Measurements from ENCODE around the gene PCNA.

DNA sequence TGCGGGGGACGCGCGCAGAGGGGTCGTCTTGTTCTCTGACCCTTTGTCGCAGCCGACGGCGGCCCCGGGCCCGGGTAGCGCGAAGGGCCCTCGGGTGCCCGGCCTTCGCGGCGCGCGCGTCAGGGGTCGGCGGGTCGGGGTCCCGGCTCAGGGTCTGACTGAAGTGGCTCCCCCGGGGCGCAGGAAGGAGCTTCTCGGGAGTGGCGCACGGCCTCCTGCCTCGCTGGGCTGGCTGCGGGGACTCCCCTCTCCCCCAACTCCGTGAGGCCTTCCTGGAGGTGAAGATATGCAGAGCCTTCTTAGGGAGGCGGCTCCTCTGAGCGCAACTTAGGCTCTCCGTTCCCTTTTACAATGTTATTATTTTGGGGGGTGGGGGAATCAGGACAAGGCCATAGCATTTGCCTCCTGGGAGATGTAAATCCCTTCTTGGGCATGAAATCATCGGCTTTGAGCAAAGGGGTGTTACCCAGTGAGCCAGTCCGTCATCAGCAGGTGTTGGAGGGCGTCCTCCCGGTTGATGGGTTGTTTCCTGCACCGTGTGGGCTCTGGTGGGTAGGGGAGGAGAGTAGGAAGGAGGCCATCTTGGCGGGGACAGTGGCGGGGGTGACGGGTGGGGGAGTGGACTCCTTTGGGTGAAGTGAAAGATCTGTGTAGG is 7.6 kb upstream of the PCNA start:
- TF ChIP-seq, protein P1, sequence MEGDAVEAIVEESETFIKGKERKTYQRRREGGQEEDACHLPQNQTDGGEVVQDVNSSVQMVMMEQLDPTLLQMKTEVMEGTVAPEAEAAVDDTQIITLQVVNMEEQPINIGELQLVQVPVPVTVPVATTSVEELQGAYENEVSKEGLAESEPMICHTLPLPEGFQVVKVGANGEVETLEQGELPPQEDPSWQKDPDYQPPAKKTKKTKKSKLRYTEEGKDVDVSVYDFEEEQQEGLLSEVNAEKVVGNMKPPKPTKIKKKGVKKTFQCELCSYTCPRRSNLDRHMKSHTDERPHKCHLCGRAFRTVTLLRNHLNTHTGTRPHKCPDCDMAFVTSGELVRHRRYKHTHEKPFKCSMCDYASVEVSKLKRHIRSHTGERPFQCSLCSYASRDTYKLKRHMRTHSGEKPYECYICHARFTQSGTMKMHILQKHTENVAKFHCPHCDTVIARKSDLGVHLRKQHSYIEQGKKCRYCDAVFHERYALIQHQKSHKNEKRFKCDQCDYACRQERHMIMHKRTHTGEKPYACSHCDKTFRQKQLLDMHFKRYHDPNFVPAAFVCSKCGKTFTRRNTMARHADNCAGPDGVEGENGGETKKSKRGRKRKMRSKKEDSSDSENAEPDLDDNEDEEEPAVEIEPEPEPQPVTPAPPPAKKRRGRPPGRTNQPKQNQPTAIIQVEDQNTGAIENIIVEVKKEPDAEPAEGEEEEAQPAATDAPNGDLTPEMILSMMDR (IDR thresholded peaks at IDR 0.05; ENCODE audit: low read depth, low read length, poor library complexity, severe bottlenecking), result no peak
- no peak for TF ChIP-seq EZH2phosphoT487 (IDR thresholded peaks at IDR 0.05; ENCODE audit: borderline replicate concordance, low read length)

Data from DOHH2 (cell line).